GM06990 (cell line): ENCODE results near the gene NCAM1.

ENCODE experiments used
- DNase-seq: peaks from one replicate; pipeline ENCODE4 v3.0.0-alpha.2; 2011; ENCODE audit not compliant: insufficient read length; ENCODE audit errors: extremely low read depth
- H3K27me3 ChIP-seq: replicated peaks from 2 replicates; pipeline ENCODE4 v1.6.0; 2011; ENCODE audit warnings: low read length; ENCODE audit not compliant: control insufficient read depth, insufficient read depth
- H3K36me3 ChIP-seq: 2 replicates; pipeline ENCODE4 v1.5.1; 2011; ENCODE audit warnings: low read length; ENCODE audit not compliant: control insufficient read depth, insufficient read depth
- H3K4me3 ChIP-seq: replicated peaks from 2 replicates; pipeline ENCODE4 v1.5.1; 2011; ENCODE audit warnings: low read depth, mild to moderate bottlenecking, control low read depth, low read length
- TF ChIP-seq, protein P1 (sequence below): IDR thresholded peaks from 2 replicates; pipeline ENCODE4 v1.5.1; 2011; ENCODE audit warnings: low read length, control low read depth, mild to moderate bottlenecking, inconsistent platforms; ENCODE audit not compliant: insufficient read depth, poor library complexity, severe bottlenecking

NCAM1 gene

GRCh38 chr11:113147249-113147648 lies 186.0 kb downstream of the NCAM1 start:
- TF ChIP-seq, protein P1, sequence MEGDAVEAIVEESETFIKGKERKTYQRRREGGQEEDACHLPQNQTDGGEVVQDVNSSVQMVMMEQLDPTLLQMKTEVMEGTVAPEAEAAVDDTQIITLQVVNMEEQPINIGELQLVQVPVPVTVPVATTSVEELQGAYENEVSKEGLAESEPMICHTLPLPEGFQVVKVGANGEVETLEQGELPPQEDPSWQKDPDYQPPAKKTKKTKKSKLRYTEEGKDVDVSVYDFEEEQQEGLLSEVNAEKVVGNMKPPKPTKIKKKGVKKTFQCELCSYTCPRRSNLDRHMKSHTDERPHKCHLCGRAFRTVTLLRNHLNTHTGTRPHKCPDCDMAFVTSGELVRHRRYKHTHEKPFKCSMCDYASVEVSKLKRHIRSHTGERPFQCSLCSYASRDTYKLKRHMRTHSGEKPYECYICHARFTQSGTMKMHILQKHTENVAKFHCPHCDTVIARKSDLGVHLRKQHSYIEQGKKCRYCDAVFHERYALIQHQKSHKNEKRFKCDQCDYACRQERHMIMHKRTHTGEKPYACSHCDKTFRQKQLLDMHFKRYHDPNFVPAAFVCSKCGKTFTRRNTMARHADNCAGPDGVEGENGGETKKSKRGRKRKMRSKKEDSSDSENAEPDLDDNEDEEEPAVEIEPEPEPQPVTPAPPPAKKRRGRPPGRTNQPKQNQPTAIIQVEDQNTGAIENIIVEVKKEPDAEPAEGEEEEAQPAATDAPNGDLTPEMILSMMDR = no peak
- Histone ChIP-seq H3K27me3 (no peaks in the 10 kb centered on the region; the same call in 1 of the 2 replicates), H3K4me3 (no peak overlapping the region), H3K36me3 (no peaks in the 10 kb centered on the region)
- DNase-seq = no peak

- Histone ChIP-seq H3K27me3 (no peaks in the 10 kb centered on the region; the same call in 1 of the 2 replicates), H3K4me3 (no peak overlapping the region), H3K36me3 (no peaks in the 10 kb centered on the region)
- TF ChIP-seq, protein P1 = no peak
- DNase-seq = no peak
Observed at GRCh38 chr11:113148076-113148475, 186.9 kb downstream of the NCAM1 start.

DNA sequence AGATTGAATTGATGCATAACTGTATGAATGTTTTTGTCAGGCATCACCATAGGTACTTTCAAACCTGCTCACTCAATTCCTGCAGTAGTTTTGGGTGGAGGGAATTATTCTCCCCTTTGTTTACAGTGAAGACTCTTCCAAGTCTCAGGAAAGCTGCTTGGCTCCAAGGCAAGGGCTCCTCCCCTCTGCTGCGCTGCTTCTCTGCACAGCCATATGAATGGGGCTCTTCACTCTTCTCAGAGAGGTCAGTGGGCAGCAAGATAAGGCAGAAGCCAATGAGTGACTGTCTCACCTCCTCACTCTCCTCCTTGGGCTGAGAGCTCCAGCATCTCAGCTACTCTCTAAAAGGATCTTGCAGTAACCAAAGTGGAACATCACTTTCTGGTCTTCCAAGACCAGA lies 187.4 kb downstream of the NCAM1 start:
- TF ChIP-seq, protein P1 = no peak
- Histone ChIP-seq H3K4me3 (no peak overlapping the region), H3K27me3 (no peaks in the 10 kb centered on the region; the same call in 1 of the 2 replicates), H3K36me3 (no peaks in the 10 kb centered on the region)
- DNase-seq = no peak

DNA sequence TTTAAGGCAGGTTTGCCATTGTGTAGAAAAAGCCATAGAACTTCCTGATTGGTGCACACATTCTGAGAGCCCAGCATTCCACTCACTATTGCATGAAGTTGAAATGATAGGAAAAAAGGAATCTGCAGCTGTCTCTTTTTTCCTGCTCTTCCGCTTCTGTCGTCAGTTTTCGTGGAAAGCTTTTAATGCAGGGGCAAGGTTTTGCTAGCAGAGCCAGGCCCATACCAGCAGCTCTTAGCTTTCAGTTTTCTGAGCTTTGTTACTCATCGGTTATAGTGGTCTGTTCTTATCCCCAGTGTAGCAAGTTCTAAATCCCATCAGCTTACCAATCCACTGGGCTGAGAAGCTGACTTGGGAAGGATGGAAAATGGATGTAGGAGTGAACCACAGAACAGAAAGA lies 190.3 kb downstream of the NCAM1 start:
- TF ChIP-seq, protein P1 = no peak
- no peaks in the 10 kb centered on the region; the same call in 1 of the 2 replicates for H3K27me3 ChIP-seq
- DNase-seq = no peak
- no peak overlapping the region for H3K4me3 ChIP-seq
- H3K36me3 ChIP-seq = no peaks in the 10 kb centered on the region

GRCh38 chr11:113152500-113152899 lies 191.3 kb downstream of the NCAM1 start:
- Histone ChIP-seq H3K36me3 (no peaks in the 10 kb centered on the region), H3K4me3 (no peak overlapping the region), H3K27me3 (no peaks in the 10 kb centered on the region; the same call in 1 of the 2 replicates)
- no peak for DNase-seq
- TF ChIP-seq, protein P1 = no peak

GRCh38 chr11:113153847-113154246 lies 192.6 kb downstream of the NCAM1 start:
- TF ChIP-seq, protein P1 = no peak
- no peaks in the 10 kb centered on the region for H3K27me3 ChIP-seq
- no peak for DNase-seq
- H3K36me3 ChIP-seq = no peaks in the 10 kb centered on the region
- H3K4me3 ChIP-seq = no peak overlapping the region
